Fibroblast of lung (primary cell): ENCODE data around the gene ERCC6L2.

ENCODE experiments used
- CTCF ChIP-seq, 2 donors: IDR thresholded peaks in 1 of 2; conservative IDR thresholded peaks in 1 of 2; 1 replicate in 1 of 2; 2 replicates in 1 of 2; pipeline ENCODE4 v1.5.1; 2011 to 2012; ENCODE audit warnings: low read length in 2 of 2, control low read depth in 1 of 2, inconsistent platforms in 1 of 2, low read depth in 1 of 2, mild to moderate bottlenecking in 1 of 2
- EZH2 ChIP-seq: IDR thresholded peaks from 2 replicates; pipeline ENCODE4 v1.5.1; 2012; ENCODE audit warnings: low read length, control low read depth, mild to moderate bottlenecking; ENCODE audit errors: missing control alignments

GRCh38 chr9:96006961-96007360 lies 131.5 kb downstream of the ERCC6L2 start:
- TF ChIP-seq CTCF (conservative IDR thresholded peaks at IDR 0.05 in 1 of 2, IDR thresholded peaks at IDR 0.05 in 1 of 2; ENCODE audit: low read depth in 1 of 2, low read length in 2 of 2), result no peak
- no peak for TF ChIP-seq EZH2
